ENCODE measurements around the gene APLF. TPM values are rescaled to one million over a fixed set of nuclear protein-coding genes. Genes with fewer than 3 reads are reported as not detected.
"Not testable (repeated sequence)": the region's sequence is repeated elsewhere in the genome, so short reads cannot be mapped to it uniquely, and the experiment has no call there.

APLF gene
- total RNA-seq, 1 donor from 2014 or later: 2.5 TPM

DNA sequence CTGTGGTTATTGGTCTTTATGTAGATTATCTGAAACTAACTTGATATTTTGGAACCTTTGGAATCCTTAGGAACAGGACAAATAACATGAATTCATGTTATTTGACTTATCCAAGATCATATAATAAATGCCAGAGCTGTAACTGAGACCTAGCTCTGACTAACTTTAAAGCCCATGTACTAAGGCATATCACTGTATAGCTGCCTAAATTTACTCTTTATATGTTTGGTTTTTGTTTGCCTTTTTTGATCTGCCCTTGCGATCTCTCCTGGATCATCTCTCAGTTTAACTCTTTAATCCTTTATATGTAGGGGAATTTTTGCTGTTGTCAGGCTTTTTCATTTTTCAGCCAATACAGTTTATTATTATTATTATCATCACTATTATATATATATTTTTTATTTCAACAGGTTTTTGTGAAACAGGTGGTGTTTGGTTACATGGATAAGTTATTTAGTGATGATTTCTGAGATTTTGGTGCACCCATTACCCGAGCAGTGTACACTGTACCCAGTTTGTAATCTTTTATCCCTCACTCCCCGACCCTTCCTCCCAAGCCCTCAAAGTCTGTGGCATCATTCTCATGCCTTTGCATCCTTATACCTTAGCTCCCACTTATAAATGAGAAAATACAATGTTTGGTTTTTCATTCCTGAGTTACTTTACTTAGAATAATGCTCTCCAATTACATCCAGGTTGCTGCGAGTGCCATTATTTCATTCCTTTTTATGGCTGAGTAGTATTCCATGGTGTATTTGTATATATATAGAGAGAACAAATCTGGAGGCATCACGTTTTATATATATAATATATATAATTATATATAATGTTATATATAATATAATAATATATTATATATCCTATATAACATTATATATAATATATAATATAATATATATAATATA, 48.9 kb downstream of the APLF start:
- no peak for FAIRE-seq
- Histone ChIP-seq H3K9ac (ENCODE audit: low read length) (no peak overlapping the region), H3K9me3 (ENCODE audit: insufficient read depth, low read depth, low read length) (no peaks in the 10 kb centered on the region), H3K4me1 (ENCODE audit: insufficient read depth, low read length) (no peaks in the 10 kb centered on the region), H3K4me2 (ENCODE audit: low read length) (no peak overlapping the region), H3K36me3 (ENCODE audit: insufficient read depth, low read length) (no peaks in the 10 kb centered on the region), H4K20me1 (ENCODE audit: insufficient read depth, low read length) (no peaks in the 10 kb centered on the region), H2AFZ (ENCODE audit: low read depth, low read length) (no peak overlapping the region), H3K27ac (ENCODE audit: low read depth, low read length) (no peak overlapping the region), H3K79me2 (ENCODE audit: insufficient read depth, low read length) (no peaks in the 10 kb centered on the region), H3K4me3 (ENCODE audit: insufficient read depth, low read depth, low read length) (no peak overlapping the region), H3K27me3 (ENCODE audit: insufficient read depth, low read length) (no peaks in the 10 kb centered on the region)
- no peak for DNase-seq (ENCODE audit: low read depth)
- Mint-ChIP-seq H3K27ac (ENCODE audit: unreplicated experiment) (no peak overlapping the region), H3K9me3 (ENCODE audit: unreplicated experiment) (no peaks in the 10 kb centered on the region), H3K27me3 (ENCODE audit: low read depth, unreplicated experiment) (no peaks in the 10 kb centered on the region), H3K4me1 (ENCODE audit: low read depth, unreplicated experiment) (no peaks in the 10 kb centered on the region), H3K36me3 (ENCODE audit: low read depth, unreplicated experiment) (no peaks in the 10 kb centered on the region), H3K4me3 (ENCODE audit: unreplicated experiment) (no peak overlapping the region)
- no peak for TF ChIP-seq EZH2 (IDR thresholded peaks at IDR 0.05; ENCODE audit: insufficient read depth, low read length)
- TF ChIP-seq, protein P1, sequence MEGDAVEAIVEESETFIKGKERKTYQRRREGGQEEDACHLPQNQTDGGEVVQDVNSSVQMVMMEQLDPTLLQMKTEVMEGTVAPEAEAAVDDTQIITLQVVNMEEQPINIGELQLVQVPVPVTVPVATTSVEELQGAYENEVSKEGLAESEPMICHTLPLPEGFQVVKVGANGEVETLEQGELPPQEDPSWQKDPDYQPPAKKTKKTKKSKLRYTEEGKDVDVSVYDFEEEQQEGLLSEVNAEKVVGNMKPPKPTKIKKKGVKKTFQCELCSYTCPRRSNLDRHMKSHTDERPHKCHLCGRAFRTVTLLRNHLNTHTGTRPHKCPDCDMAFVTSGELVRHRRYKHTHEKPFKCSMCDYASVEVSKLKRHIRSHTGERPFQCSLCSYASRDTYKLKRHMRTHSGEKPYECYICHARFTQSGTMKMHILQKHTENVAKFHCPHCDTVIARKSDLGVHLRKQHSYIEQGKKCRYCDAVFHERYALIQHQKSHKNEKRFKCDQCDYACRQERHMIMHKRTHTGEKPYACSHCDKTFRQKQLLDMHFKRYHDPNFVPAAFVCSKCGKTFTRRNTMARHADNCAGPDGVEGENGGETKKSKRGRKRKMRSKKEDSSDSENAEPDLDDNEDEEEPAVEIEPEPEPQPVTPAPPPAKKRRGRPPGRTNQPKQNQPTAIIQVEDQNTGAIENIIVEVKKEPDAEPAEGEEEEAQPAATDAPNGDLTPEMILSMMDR (IDR thresholded peaks at IDR 0.05; ENCODE audit: insufficient read depth, low read depth, low read length): no peak

DNA sequence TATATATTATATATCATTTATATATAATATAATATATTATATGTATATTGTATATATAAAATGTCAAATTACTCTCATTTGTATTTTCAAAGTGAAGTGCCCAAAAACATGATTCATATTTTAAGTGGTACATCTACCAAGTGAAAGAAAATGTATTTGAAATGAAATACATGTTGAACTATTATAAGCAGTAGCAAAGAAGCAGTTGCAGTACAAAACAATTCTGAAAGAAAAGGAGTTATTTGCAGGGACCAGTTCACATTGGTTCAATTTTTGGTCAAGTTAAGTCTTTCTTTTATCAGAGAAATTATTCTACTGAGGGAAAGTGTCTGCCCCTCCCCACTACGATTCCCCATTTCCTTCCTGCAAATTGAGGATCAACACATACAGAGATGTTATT, 51.9 kb downstream of the APLF start:
- Histone ChIP-seq H3K36me3 (ENCODE audit: insufficient read depth, low read length) (no peaks in the 10 kb centered on the region), H3K4me3 (ENCODE audit: insufficient read depth, low read depth, low read length) (no peak overlapping the region), H3K79me2 (ENCODE audit: insufficient read depth, low read length) (no peaks in the 10 kb centered on the region), H4K20me1 (ENCODE audit: insufficient read depth, low read length) (no peaks in the 10 kb centered on the region), H2AFZ (ENCODE audit: low read depth, low read length) (no peak overlapping the region), H3K9ac (ENCODE audit: low read length) (no peak overlapping the region), H3K9me3 (ENCODE audit: insufficient read depth, low read depth, low read length) (no peaks in the 10 kb centered on the region), H3K27ac (ENCODE audit: low read depth, low read length) (no peak overlapping the region), H3K4me2 (ENCODE audit: low read length) (no peak overlapping the region), H3K27me3 (ENCODE audit: insufficient read depth, low read length) (no peaks in the 10 kb centered on the region), H3K4me1 (ENCODE audit: insufficient read depth, low read length) (no peaks in the 10 kb centered on the region)
- no peaks in the 10 kb centered on the region for H3K4me1 Mint-ChIP-seq (ENCODE audit: low read depth, unreplicated experiment)
- TF ChIP-seq, protein P1 (IDR thresholded peaks at IDR 0.05; ENCODE audit: insufficient read depth, low read depth, low read length): no peak
- TF ChIP-seq EZH2 (IDR thresholded peaks at IDR 0.05; ENCODE audit: insufficient read depth, low read length): no peak
- FAIRE-seq: no peak
- H3K4me3 Mint-ChIP-seq (ENCODE audit: unreplicated experiment): no peak overlapping the region
- H3K36me3 Mint-ChIP-seq (ENCODE audit: low read depth, unreplicated experiment): no peaks in the 10 kb centered on the region
- H3K27ac Mint-ChIP-seq (ENCODE audit: unreplicated experiment): no peak overlapping the region
- H3K9me3 Mint-ChIP-seq (ENCODE audit: unreplicated experiment): no peaks in the 10 kb centered on the region
- no peaks in the 10 kb centered on the region for H3K27me3 Mint-ChIP-seq (ENCODE audit: low read depth, unreplicated experiment)
- no peak for DNase-seq (ENCODE audit: low read depth)

DNA sequence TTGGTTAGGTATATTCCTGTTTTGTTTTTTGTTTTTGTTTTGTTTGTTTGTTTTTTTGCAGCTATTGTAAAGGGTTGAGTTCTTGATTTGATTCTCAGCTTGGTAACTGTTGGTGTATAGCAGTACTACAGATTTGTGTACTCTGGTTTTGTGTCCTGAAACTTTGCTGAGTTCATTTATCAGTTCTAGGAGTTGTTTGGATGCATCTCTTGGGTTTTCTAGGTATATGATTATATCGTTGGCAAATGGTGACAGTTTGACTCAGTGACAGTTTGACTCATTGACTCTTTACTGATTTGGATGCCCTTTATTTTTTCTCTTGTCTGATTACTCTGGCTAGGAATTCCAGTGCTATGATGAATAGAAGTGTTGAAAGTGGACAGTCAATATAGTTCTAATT, 53.7 kb downstream of the APLF start:
- no peaks in the 10 kb centered on the region for H3K27me3 ChIP-seq (ENCODE audit: insufficient read depth, low read length)
- no peaks in the 10 kb centered on the region for H3K9me3 ChIP-seq (ENCODE audit: insufficient read depth, low read depth, low read length)
- H3K4me3 ChIP-seq (ENCODE audit: insufficient read depth, low read depth, low read length): no peak overlapping the region
- TF ChIP-seq EZH2 (IDR thresholded peaks at IDR 0.05; ENCODE audit: insufficient read depth, low read length): no peak
- TF ChIP-seq, protein P1 (IDR thresholded peaks at IDR 0.05; ENCODE audit: insufficient read depth, low read depth, low read length): no peak
- Mint-ChIP-seq H3K4me1 (ENCODE audit: low read depth, unreplicated experiment) (no peaks in the 10 kb centered on the region), H3K4me3 (ENCODE audit: unreplicated experiment) (no peak overlapping the region), H3K9me3 (ENCODE audit: unreplicated experiment) (no peaks in the 10 kb centered on the region), H3K27me3 (ENCODE audit: low read depth, unreplicated experiment) (no peaks in the 10 kb centered on the region), H3K36me3 (ENCODE audit: low read depth, unreplicated experiment) (no peaks in the 10 kb centered on the region), H3K27ac (ENCODE audit: unreplicated experiment) (no peak overlapping the region)
- H4K20me1 ChIP-seq (ENCODE audit: insufficient read depth, low read length): no peaks in the 10 kb centered on the region
- H3K4me2 ChIP-seq (ENCODE audit: low read length): no peak overlapping the region
- no peaks in the 10 kb centered on the region for H3K79me2 ChIP-seq (ENCODE audit: insufficient read depth, low read length)
- no peak for DNase-seq (ENCODE audit: low read depth)
- no peaks in the 10 kb centered on the region for H3K36me3 ChIP-seq (ENCODE audit: insufficient read depth, low read length)
- H3K27ac ChIP-seq (ENCODE audit: low read depth, low read length): no peak overlapping the region
- H3K9ac ChIP-seq (ENCODE audit: low read length): no peak overlapping the region
- FAIRE-seq: no peak
- H3K4me1 ChIP-seq (ENCODE audit: insufficient read depth, low read length): no peaks in the 10 kb centered on the region
- no peak overlapping the region for H2AFZ ChIP-seq (ENCODE audit: low read depth, low read length)

GRCh38 chr2:68526943-68527342, 59.6 kb downstream of the APLF start:
- not testable (repeated sequence) for H3K4me1 Mint-ChIP-seq (ENCODE audit: low read depth, unreplicated experiment); H3K4me1 ChIP-seq (ENCODE audit: insufficient read depth, low read length); H3K79me2 ChIP-seq (ENCODE audit: insufficient read depth, low read length); FAIRE-seq; H3K9me3 Mint-ChIP-seq (ENCODE audit: unreplicated experiment); H3K36me3 ChIP-seq (ENCODE audit: insufficient read depth, low read length); H3K9ac ChIP-seq (ENCODE audit: low read length); H3K27me3 Mint-ChIP-seq (ENCODE audit: low read depth, unreplicated experiment); H3K4me2 ChIP-seq (ENCODE audit: low read length); H2AFZ ChIP-seq (ENCODE audit: low read depth, low read length); H3K27ac Mint-ChIP-seq (ENCODE audit: unreplicated experiment); H3K4me3 ChIP-seq (ENCODE audit: insufficient read depth, low read depth, low read length); H3K27me3 ChIP-seq (ENCODE audit: insufficient read depth, low read length); DNase-seq (ENCODE audit: low read depth); H3K9me3 ChIP-seq (ENCODE audit: insufficient read depth, low read depth, low read length); H3K4me3 Mint-ChIP-seq (ENCODE audit: unreplicated experiment); H4K20me1 ChIP-seq (ENCODE audit: insufficient read depth, low read length); H3K36me3 Mint-ChIP-seq (ENCODE audit: low read depth, unreplicated experiment); H3K27ac ChIP-seq (ENCODE audit: low read depth, low read length)
